GM18951 (cell line): ENCODE data around the gene TNFAIP8L2.

Experiments
- POLR2A ChIP-seq: IDR thresholded peaks from 4 replicates; pipeline ENCODE4 v1.6.1; 2011; ENCODE audit warnings: mild to moderate bottlenecking; ENCODE audit not compliant: insufficient read length, insufficient read depth; ENCODE audit errors: extremely low read depth
- in situ Hi-C: fragments of 300-500 bp; cut with MboI; formaldehyde crosslinking; loops from one replicate; pipeline ENCODE4 v1.12.0; 2022; ENCODE audit warnings: low sequenced_read_pairs, mixed read lengths, inconsistent platforms; ENCODE audit not compliant: unreplicated experiment

TNFAIP8L2 gene

DNA sequence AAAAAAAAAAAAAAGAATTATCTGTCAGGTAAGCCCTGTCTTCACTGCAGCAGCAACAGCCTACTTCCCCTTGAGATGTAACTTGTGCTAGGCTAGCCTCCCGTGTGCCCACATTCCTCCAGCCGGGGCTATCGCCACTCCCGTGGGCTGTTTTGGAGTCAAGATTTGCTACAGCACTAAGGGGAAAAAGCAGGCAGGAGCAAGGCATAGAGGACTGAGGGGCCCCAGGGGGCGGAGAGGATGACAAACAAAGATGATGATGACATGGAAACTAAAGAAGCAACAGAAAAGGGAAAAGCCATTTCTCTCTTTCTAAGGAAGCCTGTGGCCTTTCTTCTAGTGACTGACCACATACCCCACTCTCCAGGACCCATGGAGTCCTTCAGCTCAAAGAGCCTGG is 1.9 kb downstream of the TNFAIP8L2 start:
- no peak for TF ChIP-seq POLR2A
- in situ Hi-C loops, result loop anchor here (5.0 kb wide), 1 partner anchor 61 kb away; no protein-coding TSS in a partner anchor

GRCh38 chr1:151158751-151159251 is 2.4 kb downstream of the TNFAIP8L2 start:
- no peak for TF ChIP-seq POLR2A
- in situ Hi-C loops, result loop anchor here (5.0 kb wide), 1 partner anchor 62 kb away; no protein-coding TSS in a partner anchor

DNA sequence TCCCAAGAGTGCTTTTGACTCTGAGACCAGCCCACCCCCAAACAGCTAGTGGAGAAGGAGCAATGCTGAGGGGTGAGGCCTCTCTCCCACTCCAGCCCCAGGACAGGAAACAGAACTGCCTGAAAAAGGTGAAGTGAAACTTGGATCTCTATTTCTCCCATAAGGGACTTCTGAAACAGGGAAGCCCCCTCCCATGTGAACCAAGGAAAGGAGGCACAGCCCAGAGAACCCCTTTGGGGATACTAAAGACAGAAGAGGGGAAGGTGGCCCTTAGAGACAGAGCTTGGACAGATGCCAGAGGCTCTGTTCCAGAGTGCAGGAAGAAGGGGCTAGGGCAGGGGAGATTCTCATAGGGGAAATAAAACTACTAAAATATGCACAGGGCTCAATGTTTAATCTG is 2.9 kb downstream of the TNFAIP8L2 start:
- TF ChIP-seq POLR2A, result no peak
- in situ Hi-C loops, result loop anchor here (5.0 kb wide), 1 partner anchor 62 kb away; no protein-coding TSS in a partner anchor

DNA sequence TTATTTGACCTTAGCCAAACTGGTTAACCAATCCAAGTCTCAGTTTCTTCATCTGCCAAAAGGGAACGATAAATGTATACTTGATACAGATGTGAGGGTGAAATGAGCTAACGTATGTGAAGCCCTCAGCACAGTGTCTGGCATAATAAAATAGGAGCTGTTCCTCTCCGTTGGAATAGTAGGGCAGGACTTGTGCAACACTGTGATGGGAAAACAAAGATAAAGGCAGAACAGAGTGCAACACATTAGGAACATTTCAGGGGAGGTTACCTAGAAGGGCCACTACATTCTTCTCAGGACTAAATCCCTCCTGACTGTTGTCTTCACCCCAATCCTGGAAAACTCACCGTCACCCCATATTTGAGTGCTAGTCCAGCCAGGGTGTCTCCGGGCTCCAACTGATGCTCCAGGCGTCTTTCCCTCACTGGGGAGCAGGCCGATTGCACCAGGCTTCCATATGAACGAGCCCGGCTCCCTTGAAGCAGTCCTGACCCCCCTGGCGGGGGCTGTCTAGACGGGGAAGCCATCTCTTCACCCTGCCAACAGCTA is 8.4 kb downstream of the TNFAIP8L2 start:
- TF ChIP-seq POLR2A, result no peak
- in situ Hi-C loops, result no loop called here

DNA sequence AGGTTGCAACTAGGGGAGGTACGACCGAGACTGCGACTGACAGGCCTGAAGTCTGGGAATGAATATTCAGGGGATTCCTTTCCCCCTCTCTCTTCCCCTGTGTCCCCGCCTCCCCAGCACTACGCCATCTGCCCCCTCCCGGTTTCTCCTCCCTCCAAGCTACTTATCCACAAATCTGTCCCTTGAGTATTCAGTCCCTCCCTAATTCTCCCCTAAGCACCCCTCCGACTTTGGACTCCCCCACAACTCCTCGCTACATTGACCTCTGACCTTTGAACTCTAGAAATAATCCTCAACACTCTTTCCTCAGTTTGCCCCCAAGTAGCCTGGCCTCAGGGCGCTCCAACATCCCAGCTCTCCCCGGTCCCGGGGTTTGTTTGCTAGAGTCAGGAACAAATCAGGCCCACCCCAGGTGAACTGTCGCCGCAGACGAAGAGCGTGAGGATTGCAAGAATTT is 8.9 kb downstream of the TNFAIP8L2 start:
- TF ChIP-seq POLR2A, result no peak
- in situ Hi-C loops, result no loop called here

GRCh38 chr1:151165738-151166504 is 9.5 kb downstream of the TNFAIP8L2 start, which contains the start of the genes LYSMD1 and SCNM1:
Gene LYSMD1, minus strand, starts transcription at chr1:151165902. Its CDS starts 644 bp downstream, at chr1:151165258.
Gene SCNM1, plus strand, starts transcription at chr1:151166144. Its CDS starts 9 bp downstream, at chr1:151166153.
- TF ChIP-seq POLR2A, result peak; percentile 73
- in situ Hi-C loops, result no loop called here

- in situ Hi-C loops, result no loop called here
- TF ChIP-seq POLR2A, result no peak
Observed at GRCh38 chr1:151166505-151166956, 10.1 kb downstream of the TNFAIP8L2 start.

DNA sequence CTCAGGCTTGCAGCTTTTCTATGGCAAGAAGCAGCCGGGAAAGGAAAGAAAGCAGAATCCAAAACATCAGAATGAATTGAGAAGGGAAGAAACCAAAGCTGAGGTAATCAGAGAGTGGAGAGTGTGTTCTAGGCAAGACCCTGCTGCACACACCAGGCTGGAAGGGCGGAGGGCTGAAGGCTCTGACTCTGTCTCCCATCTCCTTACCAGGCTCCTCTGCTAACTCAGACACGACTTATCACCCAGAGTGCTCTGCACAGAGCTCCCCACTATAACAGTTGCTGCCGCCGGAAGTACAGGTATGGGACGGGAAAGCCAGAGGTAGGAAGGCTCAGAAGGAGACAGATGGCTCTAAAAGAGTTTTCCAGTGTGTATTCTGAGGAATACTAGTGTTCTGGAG is 10.7 kb downstream of the TNFAIP8L2 start:
- in situ Hi-C loops, result no loop called here
- no peak for TF ChIP-seq POLR2A

GRCh38 chr1:151171190-151171589 is 14.7 kb downstream of the TNFAIP8L2 start:
- in situ Hi-C loops, result no loop called here

DNA sequence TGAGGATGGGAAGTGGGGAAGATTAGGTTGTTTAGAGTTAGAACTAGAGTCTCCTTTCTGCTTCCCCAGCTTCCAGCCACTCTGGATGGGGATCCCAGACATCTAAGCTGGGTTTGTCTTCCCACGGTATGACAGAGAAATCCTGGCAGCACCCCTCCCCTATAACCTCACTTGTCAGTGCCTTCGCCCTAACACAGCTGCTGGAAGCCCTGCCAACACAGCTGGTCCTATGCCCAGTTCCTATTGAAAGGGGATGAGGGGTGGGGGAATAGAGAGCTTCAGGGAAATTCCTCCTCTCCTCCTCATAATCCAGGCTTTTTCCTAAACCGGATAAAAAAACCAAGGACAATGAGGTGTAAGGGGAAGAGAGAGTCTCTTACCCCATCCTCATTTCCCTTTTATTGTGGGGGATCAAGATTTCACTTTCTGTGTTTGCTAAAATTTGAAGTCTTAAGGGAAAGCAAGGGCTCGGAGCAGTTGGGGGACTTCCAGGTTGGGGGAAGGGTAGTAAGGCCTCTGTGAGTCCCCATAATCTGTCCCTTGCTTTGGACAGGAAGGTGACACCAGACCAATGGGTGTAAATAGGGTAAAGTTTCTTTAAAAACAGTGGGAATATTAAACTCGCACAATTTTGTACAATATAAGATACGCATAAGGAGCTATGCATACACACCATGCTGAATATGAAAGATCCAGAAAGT is 18.7 kb downstream of the TNFAIP8L2 start:
- TF ChIP-seq POLR2A, result no peak
- in situ Hi-C loops, result no loop called here

More at GRCh38 chr1:151171190-151171589, 14.7 kb downstream of the TNFAIP8L2 start:
- TF ChIP-seq POLR2A, result peak; percentile 25

DNA sequence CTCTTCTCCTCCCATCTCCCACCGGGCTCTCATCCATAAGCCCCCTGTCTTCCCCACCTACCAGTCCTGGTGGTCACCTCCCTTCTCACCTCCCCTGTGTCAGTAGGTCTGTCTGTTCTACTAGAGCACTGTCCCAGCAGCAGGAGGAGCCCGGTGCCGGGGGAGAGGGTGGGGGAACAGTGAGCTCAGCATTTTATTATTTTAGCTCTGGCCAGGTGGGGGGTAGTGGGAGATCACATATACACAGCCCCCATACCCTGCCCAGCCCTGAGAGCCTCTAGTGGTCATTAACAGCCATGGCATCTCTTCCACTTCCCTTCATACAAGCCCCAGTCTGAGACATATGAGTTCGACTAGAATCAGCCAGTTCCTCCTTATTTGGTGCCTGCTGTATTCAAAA is 19.4 kb downstream of the TNFAIP8L2 start, which contains the start of gene TMOD4:
Gene TMOD4, minus strand, starts transcription at position 119 of the 400 bp plus-strand sequence. CDS start 1,106 bp downstream, outside the sequence.
- no peak for TF ChIP-seq POLR2A
- in situ Hi-C loops, result no loop called here

GRCh38 chr1:151176514-151177045 is 20.1 kb downstream of the TNFAIP8L2 start:
- in situ Hi-C loops, result no loop called here

More at GRCh38 chr1:151176514-151177045, 20.1 kb downstream of the TNFAIP8L2 start:
- TF ChIP-seq POLR2A, result no peak
